Spleen (tissue), 11 donors: ENCODE data around the gene C12orf76. TPM values are rescaled to one million over a fixed set of nuclear protein-coding genes. Genes with fewer than 3 reads are reported as not detected.
"Not testable (repeated sequence)": the region's sequence is repeated elsewhere in the genome, so short reads cannot be mapped to it uniquely, and the experiment has no call there.

Source experiments
- DNase-seq: peaks from one replicate; pipeline ENCODE4 v3.0.0-alpha.2; 2020
- H3K27ac ChIP-seq, 8 donors: fragments of 200-600 bp; sonication (generic) in 7 of 8; 1 replicate in 4 of 8; 2 replicates in 4 of 8; pipeline versions ENCODE4 v1.5.0 to v1.8.0; 2016 to 2021; ENCODE audit warnings: inconsistent platforms in 4 of 8, mild to moderate bottlenecking in 4 of 8, moderate library complexity in 1 of 8
- H3K27me3 ChIP-seq, 7 donors: fragments of 200-600 bp; sonication (generic) in 6 of 7; replicated peaks in 1 of 7; 1 replicate in 4 of 7; 2 replicates in 3 of 7; pipeline versions ENCODE4 v1.5.0 to v1.8.0; 2016 to 2021; ENCODE audit warnings: inconsistent platforms in 3 of 7, mild to moderate bottlenecking in 1 of 7
- H3K36me3 ChIP-seq, 6 donors: fragments of 200-600 bp; sonication (generic) in 5 of 6; 1 replicate in 4 of 6; 2 replicates in 2 of 6; pipeline versions ENCODE4 v1.5.0 to v1.8.0; 2016 to 2021; ENCODE audit warnings: inconsistent platforms in 2 of 6
- H3K4me1 ChIP-seq, 6 donors: fragments of 200-600 bp; sonication (generic) in 5 of 6; 1 replicate in 3 of 6; 2 replicates in 3 of 6; pipeline versions ENCODE4 v1.5.0 to v1.8.0; 2016 to 2021; ENCODE audit warnings: inconsistent platforms in 3 of 6
- H3K4me3 ChIP-seq, 8 donors: fragments of 200-600 bp; sonication (generic) in 7 of 8; 1 replicate in 4 of 8; 2 replicates in 4 of 8; pipeline versions ENCODE4 v1.5.0 to v1.8.0; 2016 to 2021; ENCODE audit warnings: inconsistent platforms in 4 of 8, mild to moderate bottlenecking in 4 of 8, moderate library complexity in 2 of 8
- H3K9me3 ChIP-seq, 8 donors: fragments of 200-600 bp; sonication (generic) in 7 of 8; 1 replicate in 4 of 8; 2 replicates in 4 of 8; pipeline versions ENCODE4 v1.5.0 to v1.8.0; 2016 to 2021; ENCODE audit warnings: inconsistent platforms in 4 of 8
- POLR2A ChIP-seq, 3 donors: fragments of 450-650 bp; IDR thresholded peaks; one replicate each; pipeline ENCODE4 v1.5.1; 2017; ENCODE audit warnings: antibody characterized with exemption in 3 of 3, mild to moderate bottlenecking in 1 of 3
- POLR2AphosphoS5 ChIP-seq, 3 donors: sonication (generic); formaldehyde crosslinking; IDR thresholded peaks; one replicate each; pipeline ENCODE4 v1.5.1; 2017; ENCODE audit warnings: antibody characterized with exemption in 3 of 3
- WGBS, 5 donors: extraction: QIAGEN DNeasy Blood & Tissue Kit in 3 of 5; methylation state at CpG; one replicate each; pipeline versions ENCODE4 v1.1.5 to v1.1.7; 2013 to 2018; 5-methylcytosine and 5-hydroxymethylcytosine counted together
- intact Hi-C: fragments of 100-400 bp; cut with DNase I; formaldehyde crosslinking; loops from one replicate; pipeline ENCODE4 v1.15.0; 2023; ENCODE audit warnings: low total_unique reads
- polyA plus RNA-seq, 3 donors: library from polyadenylated mRNA; stranded (reverse); fragments of 200-250 nt; gene quantifications; one replicate each; pipeline ENCODE4 v1.2.1, GENCODE V29; 2013
- total RNA-seq, 7 donors: library from RNA; depleted of rRNA in 3 of 7; stranded (reverse); fragments of >200 nt in 3 of 7; fragmentation: NEBNext Ultra II Directional in 4 of 7; extraction: Animal tissue kit (Norgen Biotek cat#: 25700) in 4 of 7; gene quantifications; one replicate each; pipeline versions ENCODE4 v1.1.0 to v1.2.1, GENCODE V29; 2016 to 2021
- TF ChIP-seq, protein P1 (sequence below), 11 experiments: fragments of 200-600 bp in 7 of 11; fragments of 450-650 bp in 4 of 11; sonication (generic) in 4 of 11; IDR thresholded peaks in 8 of 11; conservative IDR thresholded peaks in 3 of 11; 1 replicate in 7 of 11; 2 replicates in 4 of 11; pipeline versions ENCODE4 v1.4.0 to v1.8.0; 2016 to 2021; ENCODE audit warnings: antibody characterized with exemption in 11 of 11, inconsistent platforms in 4 of 11, mild to moderate bottlenecking in 1 of 11
- donor health status: healthy with polysubstance abuse.
- donor health status: DM: no; HTN: no; CAD: no; lungs with moderate emphysema.
- donor health status: DM: no; HTN: no; CAD: no.
- donor health status: Bipolar disorder and iron deficiency.
- donor health status: healthy.
- donor health status: DM: no; HTN: no; CAD: no.
- donor health status: DM: yes; HTN: yes; CAD: no.

C12orf76 gene
- total and polyA plus RNA-seq, 10 donors: 12.9 to 21.5 (median 17.1) TPM

DNA sequence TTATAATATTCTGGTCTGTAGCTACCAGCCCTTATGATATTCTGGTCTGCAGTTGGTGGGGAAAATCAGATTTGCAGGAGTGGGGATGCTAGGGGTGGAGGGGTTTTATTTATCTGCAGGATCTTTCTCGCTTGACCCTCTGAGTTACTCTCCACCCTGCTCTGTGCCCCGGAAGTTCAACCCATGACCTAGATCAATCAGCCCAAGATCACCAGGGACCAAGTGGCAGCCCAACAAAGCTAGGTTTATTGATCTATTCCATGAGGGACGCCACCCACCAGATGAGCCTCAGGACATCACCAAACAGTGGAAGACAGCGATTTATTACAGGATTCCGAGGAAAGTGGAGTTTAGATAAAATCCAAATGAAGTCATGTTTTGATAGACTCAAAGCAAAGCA, 25.8 kb upstream of the C12orf76 start:
- WGBS, 5 donors: 91 to 97% (median 93%) methylated on average over 5 of the region's 5 CpGs
- Histone ChIP-seq H3K27me3 (no peaks in the 10 kb centered on the region), H3K36me3 (no peaks in the 10 kb centered on the region), H3K4me1 (peaks cover 2 to 27% (median 19%) of the 10 kb centered on the region in 6 donors), H3K4me3 (no peak overlapping the region), H3K27ac (peak overlapping the region in 1 of 8 donors; percentile 67), H3K9me3 (no peaks in the 10 kb centered on the region)
- TF ChIP-seq POLR2AphosphoS5 (IDR thresholded peaks at IDR 0.05): no peak
- TF ChIP-seq, protein P1, sequence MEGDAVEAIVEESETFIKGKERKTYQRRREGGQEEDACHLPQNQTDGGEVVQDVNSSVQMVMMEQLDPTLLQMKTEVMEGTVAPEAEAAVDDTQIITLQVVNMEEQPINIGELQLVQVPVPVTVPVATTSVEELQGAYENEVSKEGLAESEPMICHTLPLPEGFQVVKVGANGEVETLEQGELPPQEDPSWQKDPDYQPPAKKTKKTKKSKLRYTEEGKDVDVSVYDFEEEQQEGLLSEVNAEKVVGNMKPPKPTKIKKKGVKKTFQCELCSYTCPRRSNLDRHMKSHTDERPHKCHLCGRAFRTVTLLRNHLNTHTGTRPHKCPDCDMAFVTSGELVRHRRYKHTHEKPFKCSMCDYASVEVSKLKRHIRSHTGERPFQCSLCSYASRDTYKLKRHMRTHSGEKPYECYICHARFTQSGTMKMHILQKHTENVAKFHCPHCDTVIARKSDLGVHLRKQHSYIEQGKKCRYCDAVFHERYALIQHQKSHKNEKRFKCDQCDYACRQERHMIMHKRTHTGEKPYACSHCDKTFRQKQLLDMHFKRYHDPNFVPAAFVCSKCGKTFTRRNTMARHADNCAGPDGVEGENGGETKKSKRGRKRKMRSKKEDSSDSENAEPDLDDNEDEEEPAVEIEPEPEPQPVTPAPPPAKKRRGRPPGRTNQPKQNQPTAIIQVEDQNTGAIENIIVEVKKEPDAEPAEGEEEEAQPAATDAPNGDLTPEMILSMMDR (IDR thresholded peaks at IDR 0.05 in 8 of 11, conservative IDR thresholded peaks at IDR 0.05 in 3 of 11): no peak
- no peak for TF ChIP-seq POLR2A (IDR thresholded peaks at IDR 0.05)
- intact Hi-C loops: no loop called here
- peak; percentile 6 for DNase-seq

DNA sequence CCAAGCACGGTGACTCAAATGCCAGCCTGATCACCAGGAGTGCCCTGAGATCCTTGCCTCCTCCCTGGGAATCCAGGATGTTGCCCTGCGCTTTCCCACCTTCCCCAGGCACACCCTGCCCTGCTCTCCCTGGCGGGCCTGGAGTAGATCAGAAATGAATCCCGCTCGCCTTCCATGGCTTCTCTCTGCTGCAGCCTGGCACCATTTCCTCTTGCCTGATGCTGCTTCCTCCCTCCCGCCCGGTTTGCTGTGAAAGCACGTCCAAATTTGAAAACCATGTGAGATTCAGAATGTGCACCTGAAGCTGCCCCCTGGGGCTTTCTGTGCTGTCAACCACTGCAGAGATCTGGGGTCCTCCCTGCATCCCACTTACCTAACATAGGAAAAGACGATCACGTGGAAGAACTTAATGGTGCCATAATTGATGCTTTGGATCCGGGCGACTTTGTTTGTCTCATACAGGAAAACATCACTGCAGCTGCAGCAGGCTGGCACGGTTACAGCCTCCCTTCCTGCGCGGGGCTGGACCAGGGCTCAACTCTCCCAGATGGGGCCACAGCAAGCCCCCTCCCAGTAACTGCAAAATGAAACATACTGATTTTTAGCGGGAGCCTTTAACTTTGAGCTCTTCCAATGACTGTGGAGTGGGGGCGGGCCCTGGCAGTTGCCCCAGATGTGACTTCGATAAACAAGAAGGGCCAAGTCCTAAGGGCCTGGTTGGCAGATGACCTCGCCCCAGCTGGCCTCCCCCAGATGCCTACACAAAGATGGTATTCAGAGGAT, 24.9 kb upstream of the C12orf76 start:
- 6 to 12% (median 9%) methylated on average over 19 of the region's 19 CpGs for WGBS, 5 donors
- Histone ChIP-seq H3K27ac (peak overlapping the region in 7 of 8 donors; percentile 25 to 67 (median 58)), H3K9me3 (no peaks in the 10 kb centered on the region), H3K4me3 (peak overlapping the region; percentile 17 to 67 (median 42)), H3K4me1 (peaks cover 0 to 19% (median 15%) of the 10 kb centered on the region in 6 donors), H3K27me3 (no peaks in the 10 kb centered on the region), H3K36me3 (no peaks in the 10 kb centered on the region)
- TF ChIP-seq POLR2A (IDR thresholded peaks at IDR 0.05): no peak
- DNase-seq: peak; percentile 76
- intact Hi-C loops: no loop called here

DNA sequence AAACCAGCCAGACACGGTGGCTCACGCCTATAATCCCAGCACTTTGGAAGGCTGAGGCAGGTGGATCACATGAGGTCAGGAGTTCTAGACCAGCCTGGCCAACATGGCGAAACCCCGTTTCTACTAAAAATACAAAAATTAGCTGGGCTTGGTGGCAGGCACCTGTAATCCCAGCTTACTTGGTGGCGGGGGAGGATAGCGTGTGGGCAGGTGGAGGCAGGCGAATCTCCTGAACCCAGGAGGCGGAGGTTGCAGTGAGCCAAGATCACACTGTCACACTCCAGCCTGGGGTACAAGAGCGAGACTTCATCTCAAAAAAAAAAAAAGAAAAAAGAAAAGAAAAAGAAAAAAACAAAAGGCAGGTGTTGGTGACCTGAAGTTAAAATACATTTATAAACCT, 24.3 kb upstream of the C12orf76 start:
- H3K9me3 ChIP-seq, H3K36me3 ChIP-seq, intact Hi-C loops, H3K27me3 ChIP-seq: not testable (repeated sequence)
- Histone ChIP-seq H3K27ac (peak overlapping the region in 5 of 8 donors; percentile 25 to 67 (median 58)), H3K4me1 (peaks cover 0 to 18% (median 15%) of the 10 kb centered on the region in 6 donors), H3K4me3 (peak overlapping the region in 6 of 8 donors; percentile 17 to 67 (median 42))
- WGBS, 5 donors: 80 to 91% (median 88%) methylated on average over 9 of the region's 9 CpGs
- peak; percentile 33 for DNase-seq

DNA sequence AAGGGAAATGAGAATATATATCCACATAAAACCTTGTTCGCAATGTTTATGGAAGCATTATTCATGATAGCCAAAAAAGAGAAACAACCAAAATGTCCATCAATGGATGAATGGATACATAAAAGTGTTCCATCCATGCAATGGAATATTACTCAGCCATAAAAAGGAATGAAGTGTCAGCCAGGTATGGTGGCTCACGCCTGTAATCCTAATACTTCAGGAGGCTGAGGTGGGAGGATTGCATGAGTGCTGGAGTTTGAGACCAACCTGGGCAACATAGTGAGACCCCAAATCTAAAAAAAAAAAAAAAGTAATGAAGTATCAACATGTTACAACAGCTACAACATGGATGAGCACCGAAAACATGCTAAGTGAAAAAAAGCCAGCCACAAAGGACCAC, 23.6 kb upstream of the C12orf76 start:
- no peak overlapping the region for H3K4me3 ChIP-seq
- intact Hi-C loops: no loop called here
- no peaks in the 10 kb centered on the region for H3K27me3 ChIP-seq
- no peaks in the 10 kb centered on the region for H3K9me3 ChIP-seq
- 93 to 98% (median 97%) methylated on average over 3 of the region's 3 CpGs for WGBS, 5 donors
- H3K27ac ChIP-seq: no peak overlapping the region
- H3K4me1 ChIP-seq: peaks cover 0 to 18% (median 15%) of the 10 kb centered on the region in 6 donors
- DNase-seq: no peak
- TF ChIP-seq POLR2AphosphoS5 (IDR thresholded peaks at IDR 0.05) (no peak), POLR2A (IDR thresholded peaks at IDR 0.05) (no peak)
- TF ChIP-seq, protein P1 (IDR thresholded peaks at IDR 0.05 in 8 of 11, conservative IDR thresholded peaks at IDR 0.05 in 3 of 11): no peak
- no peaks in the 10 kb centered on the region for H3K36me3 ChIP-seq

DNA sequence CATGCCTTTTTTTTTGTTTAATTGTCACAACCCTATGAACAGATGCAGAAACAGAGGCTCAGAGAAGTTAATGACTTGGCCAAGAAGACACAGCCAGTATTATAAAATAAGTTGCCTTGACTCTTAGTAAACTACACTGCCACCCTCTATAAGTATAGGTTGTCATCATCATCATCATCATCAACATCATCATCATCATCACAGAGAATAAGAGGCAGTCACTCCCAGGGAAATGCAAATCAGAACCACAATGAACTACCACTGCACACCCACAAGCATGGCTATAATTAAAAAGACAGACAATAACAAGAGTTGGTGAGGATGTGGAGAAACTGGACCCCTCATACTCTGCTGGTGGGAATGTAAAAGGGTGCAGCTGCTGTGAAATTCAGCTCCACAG, 23.2 kb upstream of the C12orf76 start:
- no peak for TF ChIP-seq POLR2A (IDR thresholded peaks at IDR 0.05)
- TF ChIP-seq POLR2AphosphoS5 (IDR thresholded peaks at IDR 0.05): no peak
- TF ChIP-seq, protein P1 (IDR thresholded peaks at IDR 0.05 in 8 of 11, conservative IDR thresholded peaks at IDR 0.05 in 3 of 11): no peak

More for the DNA sequence above, 23.2 kb upstream of the C12orf76 start:
- no peak for DNase-seq
- no peaks in the 10 kb centered on the region for H3K27me3 ChIP-seq
- intact Hi-C loops: no loop called here
- H3K4me1 ChIP-seq: peaks cover 0 to 18% (median 15%) of the 10 kb centered on the region in 6 donors
- no peak overlapping the region for H3K4me3 ChIP-seq
- no peaks in the 10 kb centered on the region for H3K9me3 ChIP-seq
- no peaks in the 10 kb centered on the region for H3K36me3 ChIP-seq
- H3K27ac ChIP-seq: no peak overlapping the region
